Breast epithelium (tissue), 4 donors: Measurements from ENCODE around the gene ENO1. TPM values are rescaled to one million over a fixed set of nuclear protein-coding genes. Genes with fewer than 3 reads are reported as not detected.
"Not testable (repeated sequence)": the region's sequence is repeated elsewhere in the genome, so short reads cannot be mapped to it uniquely, and the experiment has no call there.

Experiments
- DNase-seq, 2 donors: peaks; one replicate each; pipeline ENCODE4 v3.0.0-alpha.2; 2019; ENCODE audit warnings: low spot score in 2 of 2
- H3K27ac ChIP-seq, 2 donors: fragments of 200-600 bp; sonication (generic) in 1 of 2; one replicate each; pipeline ENCODE4 v1.5.1; 2016 to 2019; ENCODE audit warnings: mild to moderate bottlenecking in 1 of 2
- H3K27me3 ChIP-seq, 2 donors: fragments of 200-600 bp; sonication (generic) in 1 of 2; one replicate each; pipeline versions ENCODE4 v1.5.1 to v1.6.0; 2017 to 2019; ENCODE audit warnings: control low read depth in 1 of 2, mild to moderate bottlenecking in 1 of 2
- H3K36me3 ChIP-seq: fragments of 200-600 bp; one replicate; pipeline ENCODE4 v1.5.1; 2019
- H3K4me1 ChIP-seq, 2 donors: fragments of 200-600 bp; sonication (generic); one replicate each; pipeline ENCODE4 v1.5.1; 2016 to 2019; ENCODE audit warnings: control low read depth in 1 of 2
- H3K4me3 ChIP-seq, 3 donors: fragments of 200-600 bp; sonication (generic); 1 replicate in 2 of 3; 2 replicates in 1 of 3; pipeline ENCODE4 v1.5.1; 2016 to 2019; ENCODE audit warnings: mild to moderate bottlenecking in 3 of 3, moderate library complexity in 2 of 3
- H3K9me3 ChIP-seq, 2 donors: fragments of 200-600 bp; sonication (generic) in 1 of 2; one replicate each; pipeline ENCODE4 v1.5.1; 2016 to 2019; ENCODE audit warnings: control low read depth in 1 of 2
- CTCF ChIP-seq, 3 donors: fragments of 450-650 bp; IDR thresholded peaks; one replicate each; pipeline ENCODE4 v1.5.1; 2016 to 2017; ENCODE audit warnings: antibody characterized with exemption in 3 of 3, mild to moderate bottlenecking in 3 of 3, moderate library complexity in 3 of 3
- POLR2A ChIP-seq: fragments of 450-650 bp; IDR thresholded peaks from one replicate; pipeline ENCODE4 v1.6.1; 2016; ENCODE audit warnings: antibody characterized with exemption, mild to moderate bottlenecking, moderate library complexity
- POLR2AphosphoS5 ChIP-seq, 3 donors: sonication (generic); formaldehyde crosslinking; IDR thresholded peaks; one replicate each; pipeline ENCODE4 v1.6.1; 2017; ENCODE audit warnings: antibody characterized with exemption in 3 of 3
- intact Hi-C: fragments of 100-400 bp; cut with DNase I; formaldehyde crosslinking; loops from one replicate; pipeline ENCODE4 v1.15.1; 2023; ENCODE audit warnings: low total_unique reads
- total RNA-seq, 3 donors: library from RNA; depleted of rRNA; stranded (reverse); fragments of >200 nt; gene quantifications; one replicate each; pipeline ENCODE4 v1.1.0, GENCODE V29; 2016

Gene ENO1
- total RNA-seq, 3 donors from 2014 or later, result 400 to 717 (median 589) TPM

GRCh38 chr1:8835941-8836643 lies 42.4 kb downstream of the ENO1 start:
- H3K27me3 ChIP-seq, result no peaks in the 10 kb centered on the region
- intact Hi-C loops, result no loop called here
- no peaks in the 10 kb centered on the region for H3K4me1 ChIP-seq
- no peak overlapping the region for H3K27ac ChIP-seq
- TF ChIP-seq POLR2A (no peak), CTCF (IDR thresholded peaks at IDR 0.05) (no peak), POLR2AphosphoS5 (IDR thresholded peaks at IDR 0.05) (no peak)
- no peak overlapping the region for H3K4me3 ChIP-seq
- no peaks in the 10 kb centered on the region for H3K36me3 ChIP-seq
- no peaks in the 10 kb centered on the region for H3K9me3 ChIP-seq
- no peak for DNase-seq

- Histone ChIP-seq H3K27me3 (no peaks in the 10 kb centered on the region), H3K4me1 (no peaks in the 10 kb centered on the region), H3K4me3 (no peak overlapping the region), H3K36me3 (no peaks in the 10 kb centered on the region), H3K27ac (no peak overlapping the region), H3K9me3 (no peaks in the 10 kb centered on the region)
- TF ChIP-seq POLR2AphosphoS5 (IDR thresholded peaks at IDR 0.05) (no peak), CTCF (IDR thresholded peaks at IDR 0.05) (no peak), POLR2A (no peak)
- no peak for DNase-seq
- intact Hi-C loops, result no loop called here
Observed at GRCh38 chr1:8831340-8831739, 47.1 kb downstream of the ENO1 start.

- H3K4me1 ChIP-seq, intact Hi-C loops, H3K9me3 ChIP-seq, H3K27me3 ChIP-seq, H3K36me3 ChIP-seq, H3K27ac ChIP-seq, H3K4me3 ChIP-seq: not testable (repeated sequence)
- DNase-seq, result peak in 1 of 2 donors; percentile 5
Observed at GRCh38 chr1:8830732-8831131, 47.8 kb downstream of the ENO1 start.

- Histone ChIP-seq H3K27ac (no peak overlapping the region), H3K9me3 (no peaks in the 10 kb centered on the region), H3K27me3 (no peaks in the 10 kb centered on the region), H3K36me3 (no peaks in the 10 kb centered on the region), H3K4me3 (no peak overlapping the region), H3K4me1 (no peaks in the 10 kb centered on the region)
- no peak for DNase-seq
- TF ChIP-seq POLR2AphosphoS5 (IDR thresholded peaks at IDR 0.05) (no peak), POLR2A (no peak), CTCF (IDR thresholded peaks at IDR 0.05) (no peak)
- intact Hi-C loops, result loop anchor here (5.0 kb wide), 1 partner anchor 746 kb away; no protein-coding TSS in a partner anchor
Observed at GRCh38 chr1:8825985-8826481, 52.5 kb downstream of the ENO1 start.

GRCh38 chr1:8823295-8823664 lies 55.2 kb downstream of the ENO1 start:
- DNase-seq, result no peak
- H3K4me1 ChIP-seq, result no peaks in the 10 kb centered on the region
- H3K27ac ChIP-seq, result peak overlapping the region; percentile 45 to 55
- H3K9me3 ChIP-seq, result no peaks in the 10 kb centered on the region
- TF ChIP-seq POLR2A (no peak), POLR2AphosphoS5 (IDR thresholded peaks at IDR 0.05) (no peak), CTCF (IDR thresholded peaks at IDR 0.05) (no peak)
- no peak overlapping the region for H3K4me3 ChIP-seq
- no peaks in the 10 kb centered on the region for H3K27me3 ChIP-seq
- no peaks in the 10 kb centered on the region for H3K36me3 ChIP-seq
- intact Hi-C loops, result no loop called here
